Activated CD4-positive, CD25-positive, alpha-beta regulatory T cell (primary cell): Measurements from ENCODE around the gene LINC00632.

Source experiments
- DNase-seq, 4 experiments: peaks; one replicate each; lab custom pipeline; 2025; lab: John Stamatoyannopoulos, UW

Gene LINC00632

DNA sequence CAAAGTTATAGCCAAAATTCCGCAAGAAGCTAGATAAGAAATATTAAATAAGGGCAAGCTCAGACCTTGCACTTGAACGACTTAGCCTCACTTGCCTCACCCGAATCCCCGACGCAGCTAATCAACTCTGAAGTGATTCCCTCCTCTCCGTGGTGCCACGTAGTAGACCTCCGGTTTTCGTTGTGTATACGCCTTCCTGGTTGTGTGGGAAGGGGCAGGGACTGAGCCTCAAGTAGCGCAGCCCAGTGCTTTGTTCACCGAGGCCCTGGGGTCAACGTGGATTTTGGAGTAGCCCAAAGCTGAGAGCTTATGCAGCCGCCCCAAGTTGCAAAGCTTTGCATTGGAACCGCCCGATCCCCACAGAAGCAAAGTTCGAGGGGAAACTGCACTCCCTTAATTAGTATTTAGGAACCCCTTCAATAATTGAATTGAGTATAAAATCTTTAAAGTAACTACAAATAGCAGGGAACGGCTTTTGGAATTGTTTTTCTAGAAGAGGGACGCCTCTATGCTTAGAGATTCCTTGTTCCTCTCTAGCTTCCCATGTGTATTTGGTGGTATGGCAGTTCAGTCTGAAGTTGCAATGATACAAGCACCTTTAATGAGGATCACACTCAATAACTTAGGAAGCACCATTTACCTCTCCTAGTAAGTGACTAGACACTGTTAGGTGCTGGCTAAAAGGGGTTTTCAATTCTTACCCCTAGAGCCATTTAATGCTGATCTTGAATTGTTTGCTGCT is 55.7 kb downstream of the LINC00632 start:
- no peak for DNase-seq

DNA sequence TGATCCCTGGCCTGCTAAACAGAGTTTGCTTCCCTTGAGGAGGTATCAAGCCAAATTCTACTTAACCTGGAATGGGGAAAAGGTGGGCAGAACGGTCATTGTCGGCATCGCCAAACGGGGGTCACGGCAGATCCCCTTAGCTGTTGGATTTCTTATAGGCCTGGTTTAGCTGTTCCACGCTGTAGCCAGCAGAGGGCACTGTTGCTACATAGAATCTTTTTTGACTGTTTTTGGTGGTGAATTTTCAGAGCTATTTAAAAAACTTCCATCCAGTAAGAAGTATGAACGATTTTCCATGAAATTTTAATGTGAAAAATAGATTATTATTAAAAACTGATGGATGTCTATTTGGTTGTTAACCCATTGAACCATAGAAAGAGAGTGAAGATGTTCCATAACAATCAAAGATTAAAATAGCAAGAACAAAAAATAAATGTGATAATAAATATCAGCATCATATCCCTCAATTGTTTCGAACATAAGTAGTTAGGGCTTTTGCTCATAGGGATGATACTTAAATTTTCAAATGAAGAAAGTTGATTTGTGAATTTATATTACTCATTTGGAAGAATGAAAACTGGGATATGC is 56.6 kb downstream of the LINC00632 start:
- peak in 1 of 4 experiments; percentile 0 for DNase-seq

DNA sequence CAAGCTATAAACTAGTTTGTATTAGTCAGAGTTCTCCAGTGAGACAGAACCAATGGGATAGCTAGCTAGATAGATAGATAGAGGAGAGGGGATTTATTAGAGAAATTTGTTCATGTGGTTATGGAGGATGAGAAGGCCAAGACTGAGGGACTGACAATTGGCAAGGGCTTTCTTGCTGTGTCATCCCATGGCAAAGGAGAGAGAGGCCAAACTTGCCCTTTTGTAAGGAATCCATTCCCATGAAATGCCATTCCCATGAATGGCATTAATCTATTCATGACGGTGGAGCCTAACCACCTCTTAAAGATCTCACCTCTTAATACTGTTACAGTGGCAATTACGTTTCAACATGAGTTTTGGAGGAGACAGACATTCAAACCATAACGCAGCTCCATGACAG is 58.1 kb downstream of the LINC00632 start:
- no peak for DNase-seq

DNA sequence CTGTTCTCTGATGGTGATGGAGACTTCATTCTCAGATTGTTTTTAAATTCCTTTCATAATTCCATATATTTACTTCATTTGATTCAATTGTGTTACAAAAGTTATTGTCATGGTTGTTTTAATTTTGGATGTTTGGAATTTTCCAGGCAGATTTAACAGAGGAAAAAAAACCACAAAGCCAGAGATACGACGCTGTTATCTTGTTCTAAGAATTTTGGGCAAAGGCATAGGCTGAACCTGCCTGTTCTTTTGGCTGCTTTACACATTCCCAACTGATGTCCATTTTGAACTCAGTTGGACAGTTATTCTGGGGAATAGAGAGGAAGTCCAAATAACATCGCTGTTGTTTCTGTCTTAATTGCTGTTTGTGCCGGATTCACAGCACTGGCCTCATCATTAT is 65.7 kb downstream of the LINC00632 start:
- DNase-seq, result no peak

DNA sequence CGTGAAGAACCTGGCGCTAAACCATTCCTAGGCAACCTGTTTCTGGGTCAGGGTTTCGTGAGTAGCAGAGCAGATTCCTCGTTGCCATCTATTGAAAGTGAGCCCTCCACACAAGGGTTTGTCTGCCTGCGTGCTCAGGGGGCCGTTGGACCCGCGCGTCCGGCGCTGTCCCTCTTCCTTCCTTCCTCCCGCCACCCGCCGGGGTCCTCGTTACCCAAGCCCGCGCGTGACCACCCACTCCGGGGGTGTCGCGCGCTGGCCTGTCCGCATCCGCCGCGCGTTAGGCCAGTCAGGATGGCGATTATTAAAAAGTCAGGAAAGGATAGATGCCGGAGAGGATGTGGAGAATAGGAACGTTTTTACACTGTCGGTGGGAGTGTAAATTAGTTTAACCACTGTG is 66.8 kb downstream of the LINC00632 start:
- no peak for DNase-seq

DNA sequence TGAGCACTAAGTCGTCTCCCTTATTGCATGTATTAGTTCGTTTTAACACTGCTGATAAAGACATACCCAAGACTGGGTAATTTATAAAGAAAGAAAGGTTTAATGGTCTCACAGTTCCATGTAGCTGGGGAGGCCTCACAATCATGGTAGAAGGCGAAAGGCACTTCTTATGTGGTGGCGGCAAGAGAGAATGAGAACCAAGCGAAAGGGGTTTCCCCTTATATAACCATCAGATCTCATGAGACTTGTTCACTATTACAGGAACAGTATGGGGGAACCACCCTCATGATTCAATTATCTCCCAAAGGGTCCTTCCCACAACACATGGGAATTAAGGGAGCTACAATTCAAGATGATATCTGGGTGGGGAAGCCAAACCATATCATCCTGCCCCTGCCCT is 85.1 kb downstream of the LINC00632 start:
- DNase-seq, result no peak

DNA sequence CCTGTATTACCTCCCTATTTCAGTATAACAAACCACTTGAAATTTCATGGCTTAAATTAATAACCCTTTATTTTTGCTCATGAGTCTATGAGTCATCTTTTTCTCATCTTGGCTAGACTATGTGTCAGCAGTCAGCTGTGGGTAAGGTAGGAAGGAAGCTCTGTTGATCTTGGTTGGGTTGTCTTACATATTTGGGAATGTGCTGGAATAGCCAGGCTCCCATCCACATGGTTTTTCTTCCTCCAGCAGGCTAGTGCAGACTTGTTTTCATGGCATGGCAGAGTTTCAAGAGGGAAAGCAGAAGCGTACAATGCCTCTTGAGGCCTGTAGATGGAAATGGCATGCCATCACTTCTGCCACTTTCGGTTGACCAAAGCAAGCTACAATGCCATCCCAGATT is 89.7 kb downstream of the LINC00632 start:
- DNase-seq, result no peak

DNA sequence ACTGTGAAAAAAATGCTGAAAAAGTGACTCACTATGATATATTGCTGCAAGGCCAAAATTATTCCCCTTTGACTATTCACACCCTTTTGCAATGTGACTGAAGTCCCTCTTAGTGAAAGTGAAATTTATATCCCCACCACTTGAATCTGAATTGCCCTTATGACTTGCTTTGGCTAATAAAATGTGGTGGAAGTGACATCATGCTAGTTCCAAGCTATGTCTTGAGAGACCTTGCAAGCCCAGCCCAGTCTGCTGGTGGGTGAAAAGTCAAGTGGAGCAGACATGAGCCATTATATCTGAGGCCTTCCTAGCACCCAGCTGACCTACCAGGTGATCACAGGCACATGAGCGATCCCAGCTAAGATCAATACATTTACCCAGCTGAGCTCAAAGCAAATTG is 94.7 kb downstream of the LINC00632 start:
- DNase-seq, result no peak

DNA sequence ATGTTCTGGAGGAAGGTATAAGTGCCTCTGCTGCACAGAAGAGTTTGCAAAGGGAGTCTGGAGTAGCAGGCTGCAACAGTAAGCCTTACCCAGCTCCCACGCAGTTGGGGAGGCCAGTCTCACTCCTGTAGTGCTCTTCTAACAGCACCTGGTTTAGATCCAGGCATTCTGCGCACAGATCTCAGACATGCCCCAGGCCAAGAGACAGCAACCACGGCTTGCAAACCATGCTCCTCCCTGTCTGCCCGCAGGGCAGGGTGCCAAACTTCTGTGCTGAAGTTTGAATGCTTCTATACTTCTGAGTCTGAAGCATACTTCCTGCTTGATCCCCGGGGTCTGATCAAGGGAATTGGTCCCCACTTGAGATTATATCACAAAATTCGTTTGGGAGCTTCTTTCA is 106.3 kb downstream of the LINC00632 start:
- DNase-seq, result no peak

DNA sequence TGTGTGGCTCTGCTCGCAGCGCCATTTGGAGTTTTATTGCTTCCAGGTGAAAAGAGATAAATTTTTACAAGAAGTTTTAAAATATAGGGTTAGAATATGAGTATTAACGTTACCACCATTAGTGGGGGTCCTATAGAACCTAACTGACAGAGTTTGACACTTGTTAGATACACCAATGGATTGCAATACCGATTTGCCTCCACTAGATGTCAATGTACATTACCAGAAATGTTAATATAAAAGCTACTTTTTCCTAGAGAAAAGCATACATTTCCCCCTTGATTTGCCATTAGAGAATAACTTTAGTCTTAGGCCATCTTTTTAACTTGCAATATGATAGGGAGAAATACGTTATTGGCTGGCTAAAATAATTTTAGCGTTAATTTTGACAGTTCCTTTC is 108.4 kb downstream of the LINC00632 start:
- no peak for DNase-seq

DNA sequence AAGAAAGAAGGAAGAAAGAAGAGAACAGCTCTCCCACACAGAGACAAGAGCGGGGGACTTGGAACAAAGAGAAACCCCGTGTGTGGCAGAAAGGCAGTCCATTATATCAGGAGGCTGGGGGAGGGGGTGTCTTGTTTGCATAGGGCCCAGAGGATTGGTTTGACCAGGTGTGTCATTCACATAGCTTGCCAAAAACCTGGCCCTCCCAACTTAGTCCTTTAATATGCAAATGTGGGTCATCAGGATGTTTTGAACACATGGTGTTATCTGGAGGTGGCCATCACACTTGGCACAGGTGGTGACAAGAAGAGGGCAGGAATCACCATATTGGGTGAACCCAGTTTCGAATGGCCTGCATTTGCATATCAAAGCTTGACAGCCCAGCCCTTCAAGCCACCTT is 111.7 kb downstream of the LINC00632 start:
- no peak for DNase-seq

DNA sequence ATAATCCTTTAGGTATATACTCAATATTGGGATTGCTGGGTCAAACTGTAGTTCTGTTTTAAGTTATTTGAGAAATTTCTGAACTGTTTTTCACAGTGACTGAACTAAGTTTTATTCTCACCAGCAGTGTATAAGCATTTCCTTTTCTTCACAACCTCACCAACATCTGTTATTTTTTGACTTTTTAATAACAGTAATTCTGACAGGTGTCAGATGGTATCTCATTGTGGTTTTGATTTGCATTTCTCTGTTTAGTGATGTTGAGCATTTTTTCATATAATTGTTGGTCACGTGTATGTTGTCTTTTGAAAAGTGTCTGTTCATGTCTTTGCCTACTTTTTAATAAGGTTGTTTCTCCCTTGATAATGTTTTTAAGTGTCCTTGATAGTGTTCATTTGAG is 112.6 kb downstream of the LINC00632 start:
- DNase-seq, result no peak

DNA sequence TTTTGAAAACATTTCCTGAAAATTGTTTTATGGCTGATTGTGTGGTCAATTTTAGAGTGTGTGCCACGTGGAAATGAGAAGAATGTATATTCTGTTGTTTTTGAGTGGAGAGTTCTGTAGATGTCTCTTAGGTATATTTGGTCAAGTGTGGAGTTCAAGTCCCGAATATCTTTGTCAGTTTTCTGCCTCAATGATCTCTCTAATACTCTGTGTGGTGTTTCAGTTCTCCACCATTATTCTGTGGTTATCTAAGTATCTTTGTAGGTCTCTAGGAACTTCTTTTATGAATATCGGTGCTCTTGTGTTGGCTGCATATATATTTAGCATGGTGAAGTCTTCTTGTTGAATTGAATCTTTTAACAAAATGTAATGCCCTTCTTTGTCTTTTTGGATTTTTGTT is 113.3 kb downstream of the LINC00632 start:
- no peak for DNase-seq

DNA sequence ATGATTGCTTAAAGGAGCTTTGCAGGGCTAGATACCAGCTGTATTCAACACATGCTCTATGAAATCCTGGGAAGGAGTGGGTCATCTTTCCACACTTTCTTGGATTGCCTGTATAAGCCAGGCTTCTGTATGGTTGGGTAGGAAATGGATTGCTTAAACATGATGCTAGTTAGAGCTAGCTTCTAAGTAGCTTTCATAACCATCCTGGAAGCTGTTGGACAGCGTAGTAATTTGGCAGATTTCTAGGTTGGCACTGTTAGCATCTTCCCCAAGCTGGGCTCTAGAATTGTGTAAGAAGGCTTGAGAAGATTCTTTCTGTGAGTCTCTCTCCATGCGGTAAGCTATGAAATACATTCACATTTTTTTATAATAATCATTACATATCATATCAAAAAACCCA is 127.3 kb downstream of the LINC00632 start:
- no peak for DNase-seq
